ENCODE measurements around the gene C2CD4A. TPM values are rescaled to one million over a fixed set of nuclear protein-coding genes. Genes with fewer than 3 reads are reported as not detected.
"Not testable (repeated sequence)": the region's sequence is repeated elsewhere in the genome, so short reads cannot be mapped to it uniquely, and the experiment has no call there.

Gene C2CD4A
- total RNA-seq, 4 donors from 2014 or later, result 0.09 to 0.60 TPM; not detected in 2

DNA sequence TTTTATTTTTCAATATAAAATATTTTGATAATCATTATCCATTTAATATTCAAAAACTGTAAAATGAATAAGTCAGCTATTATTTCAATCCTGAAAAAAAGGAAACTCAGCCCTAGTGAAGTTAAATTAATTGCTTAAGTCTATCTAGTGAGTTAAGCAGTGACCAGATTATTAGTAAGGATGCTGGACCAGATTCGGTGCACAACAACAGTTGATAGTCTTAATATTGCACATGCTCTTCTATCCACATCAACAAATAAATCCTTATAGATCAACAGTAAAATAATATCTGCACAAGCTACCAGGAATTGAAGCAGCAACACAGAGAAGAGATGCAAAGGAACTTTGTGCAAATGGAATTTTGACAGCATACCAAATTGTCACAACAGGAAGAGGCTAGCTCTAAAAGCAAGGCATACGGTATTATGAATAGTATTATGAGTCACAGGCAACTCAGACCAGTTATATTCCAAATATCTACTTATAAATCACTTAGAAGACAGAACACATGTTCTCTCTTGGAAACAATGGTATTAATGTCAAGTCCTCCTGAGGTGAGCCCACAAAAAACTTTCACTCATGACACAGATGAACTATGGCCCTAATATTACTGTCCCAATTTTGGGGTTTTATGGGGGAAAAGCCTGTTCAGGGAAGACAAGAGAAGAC lies 31.4 kb upstream of the C2CD4A start:
- TF ChIP-seq CTCF (IDR thresholded peaks at IDR 0.05), result no peak
- DNase-seq (ENCODE audit: low spot score) (no peak), ATAC-seq (ENCODE audit: low FRiP score) (no peak)

DNA sequence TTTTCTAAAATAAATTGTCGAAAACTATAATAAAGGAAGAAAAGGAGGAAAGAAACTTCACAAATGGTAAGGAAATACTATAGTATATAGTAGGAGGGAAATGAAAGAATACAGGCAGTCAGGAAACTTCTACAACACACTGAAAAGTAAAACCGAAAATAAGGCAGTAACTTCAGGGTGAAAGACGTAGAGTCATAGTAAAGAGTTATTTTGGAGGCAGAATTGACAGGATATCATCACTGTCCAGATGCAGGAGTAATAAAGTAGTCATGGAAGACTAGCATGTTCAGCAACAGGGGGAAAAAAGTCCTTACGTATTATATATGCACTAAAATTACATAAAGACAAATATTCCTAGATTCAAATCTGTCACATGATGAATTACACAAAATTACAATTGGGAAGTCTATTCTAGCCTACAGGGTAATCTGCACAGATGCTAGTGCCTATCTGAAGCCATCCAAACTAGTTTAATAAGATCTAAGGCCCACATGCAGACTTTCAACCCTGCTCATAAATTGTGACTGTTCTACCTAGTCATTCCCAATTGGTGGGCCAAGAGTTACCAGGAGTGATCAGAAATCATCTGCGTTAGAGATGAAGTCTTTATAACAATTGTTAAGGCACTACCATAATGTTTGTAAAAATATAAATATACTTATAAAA lies 20.6 kb upstream of the C2CD4A start:
- no peak for TF ChIP-seq CTCF (IDR thresholded peaks at IDR 0.05)
- no peak for DNase-seq (ENCODE audit: low spot score)
- ATAC-seq (ENCODE audit: low FRiP score), result no peak

GRCh38 chr15:62047282-62047827 lies 19.4 kb upstream of the C2CD4A start:
- no peak for DNase-seq (ENCODE audit: low spot score)
- ATAC-seq (ENCODE audit: low FRiP score), result no peak
- no peak for TF ChIP-seq CTCF (IDR thresholded peaks at IDR 0.05)

GRCh38 chr15:62048254-62048653 lies 18.5 kb upstream of the C2CD4A start:
- DNase-seq (ENCODE audit: low spot score), result not testable (repeated sequence)

GRCh38 chr15:62050115-62050514 lies 16.7 kb upstream of the C2CD4A start:
- ATAC-seq (ENCODE audit: low FRiP score), result no peak
- DNase-seq (ENCODE audit: low spot score), result no peak
- no peak for TF ChIP-seq CTCF (IDR thresholded peaks at IDR 0.05)

More at GRCh38 chr15:62048254-62048653, 18.5 kb upstream of the C2CD4A start:
- not testable (repeated sequence) for ATAC-seq (ENCODE audit: low FRiP score)

GRCh38 chr15:62051166-62051565 lies 15.6 kb upstream of the C2CD4A start:
- DNase-seq (ENCODE audit: low spot score) (no peak), ATAC-seq (ENCODE audit: low FRiP score) (no peak)
- TF ChIP-seq CTCF (IDR thresholded peaks at IDR 0.05), result no peak

DNA sequence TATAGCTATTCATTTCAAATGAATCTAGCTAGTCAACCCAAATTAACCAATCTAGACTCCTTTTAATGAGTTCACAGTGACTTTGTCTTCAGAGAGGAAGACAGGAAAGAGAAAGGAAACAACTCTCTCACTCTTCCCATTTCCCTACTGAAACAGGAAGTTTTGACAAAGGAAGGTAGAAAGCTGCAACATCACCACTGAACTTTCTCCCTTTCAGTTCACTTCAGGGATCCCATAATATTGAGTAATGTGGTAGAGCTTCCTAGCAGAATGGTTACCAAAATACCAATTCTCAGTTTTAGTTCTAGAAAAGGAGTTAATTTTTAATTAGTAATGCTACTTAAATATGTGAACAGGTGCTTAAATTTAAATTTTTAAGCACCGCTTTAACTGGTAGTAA lies 14.1 kb upstream of the C2CD4A start:
- ATAC-seq (ENCODE audit: low FRiP score) (no peak), DNase-seq (ENCODE audit: low spot score) (no peak)
- no peak for TF ChIP-seq CTCF (IDR thresholded peaks at IDR 0.05)
